HG03469 (cell line): ENCODE measurements around the gene SYNGR2.
A peak's percentile ranks its signal among the peaks of the same experiment; 100 is the strongest.
"Not testable (repeated sequence)": the region's sequence is repeated elsewhere in the genome, so short reads cannot be mapped to it uniquely, and the experiment has no call there.

ENCODE experiments used
- ATAC-seq: cut with Tn5 transposase; IDR thresholded peaks from one replicate; pipeline ENCODE4 v1.9.1; 2021; ENCODE audit warnings: mild to moderate bottlenecking, moderate library complexity, moderate number of reproducible peaks; ENCODE audit not compliant: unreplicated experiment

The SYNGR2 gene

GRCh38 chr17:78129351-78130089 lies 38.9 kb upstream of the SYNGR2 start:
- ATAC-seq = no peak

- ATAC-seq = no peak
Observed at GRCh38 chr17:78130090-78130436, 38.3 kb upstream of the SYNGR2 start.

- ATAC-seq = no peak
Observed at GRCh38 chr17:78130437-78131101, 37.8 kb upstream of the SYNGR2 start, which contains the start of gene TMC8. TSS of gene TMC8 (plus strand) at chr17:78130771. CDS start at chr17:78131589, 818 bp downstream.

GRCh38 chr17:78131172-78132083 lies 37.0 kb upstream of the SYNGR2 start:
- ATAC-seq = no peak

- ATAC-seq = no peak
Observed at GRCh38 chr17:78132084-78132676, 36.2 kb upstream of the SYNGR2 start.

- no peak for ATAC-seq
Observed at GRCh38 chr17:78132767-78133178, 35.6 kb upstream of the SYNGR2 start.

- no peak for ATAC-seq
Observed at GRCh38 chr17:78133179-78133951, 35.0 kb upstream of the SYNGR2 start.

- no peak for ATAC-seq
Observed at GRCh38 chr17:78133971-78134898, 34.1 kb upstream of the SYNGR2 start.

GRCh38 chr17:78134899-78135385 lies 33.4 kb upstream of the SYNGR2 start:
- no peak for ATAC-seq

GRCh38 chr17:78135858-78136500 lies 32.4 kb upstream of the SYNGR2 start:
- no peak for ATAC-seq

- ATAC-seq = no peak
Observed at GRCh38 chr17:78137392-78138203, 30.8 kb upstream of the SYNGR2 start.

- ATAC-seq = no peak
Observed at GRCh38 chr17:78138204-78139060, 29.9 kb upstream of the SYNGR2 start.

GRCh38 chr17:78139861-78140168 lies 28.6 kb upstream of the SYNGR2 start:
- ATAC-seq = not testable (repeated sequence)

- ATAC-seq = peak; percentile 53
Observed at GRCh38 chr17:78140169-78141051, 28.0 kb upstream of the SYNGR2 start.

- no peak for ATAC-seq
Observed at GRCh38 chr17:78141437-78142118, 26.8 kb upstream of the SYNGR2 start.
